ENCODE data around the gene DPP10. TPM values are rescaled to one million over a fixed set of nuclear protein-coding genes. Genes with fewer than 3 reads are reported as not detected.

Gene DPP10
- total and polyA plus RNA-seq, 8 donors = 1.1 to 8.2 (median 5.8) TPM

- no peak for TF ChIP-seq CTCF (IDR thresholded peaks at IDR 0.05)
- intact Hi-C loops (cut with DNase I) = no loop called here
- no peak for FAIRE-seq
These were observed 172.2 kb downstream of the DPP10 start for GRCh38 chr2:114614592-114614991.

GRCh38 chr2:114628481-114628880, 186.0 kb downstream of the DPP10 start:
- no peak for ATAC-seq
- Histone ChIP-seq H3K9me3 (no peaks in the 10 kb centered on the region), H3K36me3 (no peaks in the 10 kb centered on the region), H3K27ac (no peak overlapping the region), H3K4me3 (no peak overlapping the region), H3K4me1 (no peaks in the 10 kb centered on the region), H3K27me3 (no peaks in the 10 kb centered on the region)
- DNase-seq = no peak
- WGBS, 2 donors = 15 to 18% methylated on average over 7 of the region's 7 CpGs
- FAIRE-seq = no peak
- TF ChIP-seq CTCF (IDR thresholded peaks at IDR 0.05) = no peak
- intact Hi-C loops (cut with DNase I) = no loop called here

More at GRCh38 chr2:114614592-114614991, 172.2 kb downstream of the DPP10 start:
- H3K27me3 ChIP-seq = peaks cover 0 to 7% (median 0%) of the 10 kb centered on the region in 4 donors
- H3K36me3 ChIP-seq = no peaks in the 10 kb centered on the region
- WGBS, 2 donors = 55 to 69% methylated on average over 4 of the region's 4 CpGs
- no peaks in the 10 kb centered on the region for H3K4me1 ChIP-seq
- ATAC-seq (no peak), DNase-seq (no peak)
- H3K4me3 ChIP-seq = no peak overlapping the region
- H3K9me3 ChIP-seq = no peaks in the 10 kb centered on the region
- no peak overlapping the region for H3K27ac ChIP-seq

- Histone ChIP-seq H3K4me3 (no peak overlapping the region), H3K27ac (no peak overlapping the region), H3K36me3 (no peaks in the 10 kb centered on the region), H3K9me3 (no peaks in the 10 kb centered on the region), H3K27me3 (no peaks in the 10 kb centered on the region), H3K4me1 (no peaks in the 10 kb centered on the region)
- intact Hi-C loops (cut with DNase I) = no loop called here
- TF ChIP-seq CTCF (IDR thresholded peaks at IDR 0.05) = no peak
- FAIRE-seq = no peak
- no peak for DNase-seq
- 60 to 68% methylated on average over 6 of the region's 6 CpGs for WGBS, 2 donors
- ATAC-seq = no peak
These were observed 188.7 kb downstream of the DPP10 start for GRCh38 chr2:114631146-114631545.

- intact Hi-C loops (cut with DNase I) = no loop called here
- no peak for FAIRE-seq
- WGBS, 2 donors = 35 to 42% methylated on average over 2 of the region's 2 CpGs
- Histone ChIP-seq H3K36me3 (no peaks in the 10 kb centered on the region), H3K4me3 (no peak overlapping the region), H3K4me1 (no peaks in the 10 kb centered on the region), H3K9me3 (no peaks in the 10 kb centered on the region), H3K27me3 (no peaks in the 10 kb centered on the region), H3K27ac (no peak overlapping the region)
- no peak for DNase-seq
- TF ChIP-seq CTCF (IDR thresholded peaks at IDR 0.05) = no peak
- ATAC-seq = no peak
These were observed 199.8 kb downstream of the DPP10 start for GRCh38 chr2:114642166-114642770.

- Histone ChIP-seq H3K27me3 (no peaks in the 10 kb centered on the region), H3K36me3 (no peaks in the 10 kb centered on the region), H3K9me3 (no peaks in the 10 kb centered on the region), H3K27ac (no peak overlapping the region), H3K4me3 (no peak overlapping the region), H3K4me1 (no peaks in the 10 kb centered on the region)
- ATAC-seq (no peak), FAIRE-seq (no peak), DNase-seq (no peak)
- no peak for TF ChIP-seq CTCF (IDR thresholded peaks at IDR 0.05)
- intact Hi-C loops (cut with DNase I) = no loop called here
- 12 to 31% methylated on average over 2 of the region's 2 CpGs for WGBS, 2 donors
These were observed 200.6 kb downstream of the DPP10 start for GRCh38 chr2:114642988-114643553.
